Neural crest cell (in vitro differentiated cells): Measurements from ENCODE around the gene ST6GALNAC4. TPM values are rescaled to one million over a fixed set of nuclear protein-coding genes. Genes with fewer than 3 reads are reported as not detected.

Experiments
- DNase-seq: peaks from one replicate; pipeline ENCODE4 v3.0.0; 2021; ENCODE audit warnings: low read depth, mixed read lengths, low spot score
- H3K27ac Mint-ChIP-seq: one replicate; pipeline ENCODE4 v1.8.0; 2021; ENCODE audit warnings: mild to moderate bottlenecking, mixed read lengths; ENCODE audit not compliant: unreplicated experiment
- H3K27me3 Mint-ChIP-seq: 2 replicates; pipeline ENCODE4 v1.8.0; 2021; ENCODE audit warnings: low read depth, mild to moderate bottlenecking, mixed read lengths
- H3K36me3 Mint-ChIP-seq: 2 replicates; pipeline ENCODE4 v1.8.0; 2021; ENCODE audit warnings: low read depth, mild to moderate bottlenecking, mixed read lengths
- H3K4me1 Mint-ChIP-seq: 2 replicates; pipeline ENCODE4 v1.8.0; 2021; ENCODE audit warnings: mixed read lengths
- H3K4me3 Mint-ChIP-seq: one replicate; pipeline ENCODE4 v1.8.0; 2021; ENCODE audit warnings: mild to moderate bottlenecking, mixed read lengths
- H3K9me3 Mint-ChIP-seq: 2 replicates; pipeline ENCODE4 v1.8.0; 2021; ENCODE audit warnings: mixed read lengths
- CTCF ChIP-seq: fragments of 200-600 bp; sonication (generic); conservative IDR thresholded peaks from 2 replicates; pipeline ENCODE4 v1.5.0; 2021; ENCODE audit warnings: antibody characterized with exemption, mild to moderate bottlenecking
- total RNA-seq: library from RNA; stranded (reverse); gene quantifications from 2 replicates; pipeline ENCODE4 v1.2.1, GENCODE V29; 2021

ST6GALNAC4 gene
- total RNA-seq, 1 donor from 2014 or later = 14.5 TPM

GRCh38 chr9:127907867-127908659, 8.8 kb downstream of the ST6GALNAC4 start:
- H3K27me3 Mint-ChIP-seq = no peaks in the 10 kb centered on the region

GRCh38 chr9:127905788-127906191, 11.1 kb downstream of the ST6GALNAC4 start:
- no peak overlapping the region for H3K4me3 Mint-ChIP-seq

More at GRCh38 chr9:127907867-127908659, 8.8 kb downstream of the ST6GALNAC4 start:
- H3K4me3 Mint-ChIP-seq = no peak overlapping the region
- TF ChIP-seq CTCF = no peak
- H3K36me3 Mint-ChIP-seq = peaks cover 5% of the 10 kb centered on the region
- DNase-seq = no peak
- H3K9me3 Mint-ChIP-seq = no peaks in the 10 kb centered on the region
- H3K27ac Mint-ChIP-seq = no peak overlapping the region
- peaks cover 15% of the 10 kb centered on the region for H3K4me1 Mint-ChIP-seq

GRCh38 chr9:127905004-127905728, 11.7 kb downstream of the ST6GALNAC4 start:
- H3K27me3 Mint-ChIP-seq = no peaks in the 10 kb centered on the region
- DNase-seq = no peak
- no peaks in the 10 kb centered on the region for H3K36me3 Mint-ChIP-seq
- H3K27ac Mint-ChIP-seq = no peak overlapping the region
- no peak for TF ChIP-seq CTCF
- no peak overlapping the region for H3K4me3 Mint-ChIP-seq
- H3K4me1 Mint-ChIP-seq = peaks cover 15% of the 10 kb centered on the region
- H3K9me3 Mint-ChIP-seq = no peaks in the 10 kb centered on the region

More at GRCh38 chr9:127905788-127906191, 11.1 kb downstream of the ST6GALNAC4 start:
- DNase-seq = no peak
- TF ChIP-seq CTCF = no peak
- peaks cover 15% of the 10 kb centered on the region for H3K4me1 Mint-ChIP-seq
- peaks cover under 1% of the 10 kb centered on the region for H3K36me3 Mint-ChIP-seq
- no peak overlapping the region for H3K27ac Mint-ChIP-seq
- no peaks in the 10 kb centered on the region for H3K27me3 Mint-ChIP-seq
- H3K9me3 Mint-ChIP-seq = no peaks in the 10 kb centered on the region

- DNase-seq = no peak
- H3K36me3 Mint-ChIP-seq = no peaks in the 10 kb centered on the region
- no peaks in the 10 kb centered on the region for H3K9me3 Mint-ChIP-seq
- no peak overlapping the region for H3K27ac Mint-ChIP-seq
- H3K4me1 Mint-ChIP-seq = peaks cover 15% of the 10 kb centered on the region
- H3K4me3 Mint-ChIP-seq = peak overlapping the region; percentile 83
- H3K27me3 Mint-ChIP-seq = no peaks in the 10 kb centered on the region
- TF ChIP-seq CTCF = no peak
These were observed 12.3 kb downstream of the ST6GALNAC4 start for GRCh38 chr9:127904561-127905003.

- Mint-ChIP-seq H3K4me3 (peak overlapping the region; percentile 83), H3K4me1 (peaks cover 15% of the 10 kb centered on the region), H3K36me3 (no peaks in the 10 kb centered on the region), H3K27me3 (no peaks in the 10 kb centered on the region), H3K9me3 (no peaks in the 10 kb centered on the region), H3K27ac (peak overlapping the region; percentile 38)
- peak; percentile 46 for DNase-seq
- no peak for TF ChIP-seq CTCF
These were observed 13.0 kb downstream of the ST6GALNAC4 start for GRCh38 chr9:127903557-127904475.
